NCI-H1092 (cell line): ENCODE data around the gene IQCC.
A peak's percentile ranks its signal among the peaks of the same experiment; 100 is the strongest.

Source experiments
- DNase-seq: peaks from one replicate; lab custom pipeline; 2025; lab: John Stamatoyannopoulos, UW

Gene IQCC

DNA sequence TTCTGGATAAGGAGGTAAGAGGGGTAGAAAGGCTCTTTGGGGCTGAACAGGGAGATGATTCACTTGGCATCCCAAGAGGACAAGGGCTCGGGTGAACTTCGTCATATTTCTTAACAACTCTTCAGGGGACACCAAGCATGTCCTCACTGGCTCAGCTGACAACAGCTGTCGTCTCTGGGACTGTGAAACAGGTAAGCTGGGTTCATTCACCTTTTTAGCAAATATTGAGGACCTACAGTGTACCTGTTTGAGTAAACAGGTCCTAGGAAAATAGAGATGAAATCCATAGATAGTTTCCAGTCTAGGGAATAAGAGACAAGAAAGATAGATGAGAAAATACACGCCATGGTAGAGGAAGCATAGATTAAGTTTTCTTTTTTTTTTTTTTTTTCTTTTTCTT is 18.8 kb downstream of the IQCC start:
- no peak for DNase-seq

GRCh38 chr1:32228771-32229170 is 23.3 kb downstream of the IQCC start:
- no peak for DNase-seq

- DNase-seq: no peak
Observed at GRCh38 chr1:32231843-32232432, 26.5 kb downstream of the IQCC start.

DNA sequence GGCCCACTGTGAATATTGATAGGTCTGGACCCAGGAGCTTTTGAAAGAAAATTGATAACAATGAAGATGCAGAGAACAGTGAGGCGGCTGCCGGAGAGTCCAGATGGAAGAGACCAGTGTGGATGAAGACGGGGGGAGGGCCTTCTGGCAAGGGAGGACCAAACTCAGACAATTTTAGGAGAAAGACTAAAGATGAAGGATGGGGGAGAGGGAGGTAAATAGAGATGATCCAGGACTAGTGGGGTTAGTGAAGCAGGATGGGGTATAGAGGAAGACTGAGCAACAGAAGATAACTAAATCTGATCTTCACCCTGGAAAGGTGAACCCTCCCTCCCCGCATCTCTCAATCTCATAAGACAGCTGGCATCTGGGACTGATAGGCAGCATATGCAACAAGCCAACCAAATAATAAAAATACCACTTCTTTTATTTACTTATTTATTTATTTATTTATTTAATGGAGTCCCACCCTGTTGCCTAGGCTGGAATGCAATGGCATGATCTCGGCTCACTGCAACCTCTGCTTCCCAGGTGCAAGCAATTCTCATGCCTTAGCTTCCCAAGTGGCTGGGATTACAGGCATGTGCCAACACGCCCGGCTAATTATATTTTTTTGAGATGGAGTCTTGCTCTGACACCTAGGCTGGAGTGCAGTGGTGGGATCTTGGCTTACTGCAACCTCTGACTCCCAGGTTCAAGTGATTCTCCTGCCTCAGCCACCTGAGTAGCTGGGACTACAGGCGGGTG is 27.3 kb downstream of the IQCC start:
- DNase-seq: no peak

DNA sequence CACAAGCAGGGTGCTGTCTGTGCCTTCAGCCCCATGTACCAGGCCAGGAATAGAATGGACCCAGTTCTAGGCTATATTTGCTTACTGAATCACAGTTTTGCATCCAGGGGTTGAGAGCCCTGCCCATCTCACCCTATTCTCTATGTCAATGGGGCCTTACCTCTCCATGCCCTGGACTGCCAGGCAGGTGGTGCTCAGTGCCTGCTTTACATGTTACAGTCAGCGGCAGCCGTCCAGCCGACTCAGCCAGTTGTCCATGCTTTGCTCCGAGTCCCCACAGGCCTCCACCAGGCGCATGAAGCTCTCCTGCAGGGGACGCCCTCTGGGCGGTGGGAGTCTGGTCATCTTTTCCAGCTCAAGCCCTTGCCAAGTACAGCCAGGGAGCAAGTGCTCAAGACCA is 29.3 kb downstream of the IQCC start:
- DNase-seq: no peak

GRCh38 chr1:32239337-32239736 is 33.9 kb downstream of the IQCC start:
- DNase-seq: peak; percentile 33

GRCh38 chr1:32239790-32240139 is 34.3 kb downstream of the IQCC start:
- peak; percentile 44 for DNase-seq

GRCh38 chr1:32240140-32240951 is 34.9 kb downstream of the IQCC start:
- peak; percentile 78 for DNase-seq

DNA sequence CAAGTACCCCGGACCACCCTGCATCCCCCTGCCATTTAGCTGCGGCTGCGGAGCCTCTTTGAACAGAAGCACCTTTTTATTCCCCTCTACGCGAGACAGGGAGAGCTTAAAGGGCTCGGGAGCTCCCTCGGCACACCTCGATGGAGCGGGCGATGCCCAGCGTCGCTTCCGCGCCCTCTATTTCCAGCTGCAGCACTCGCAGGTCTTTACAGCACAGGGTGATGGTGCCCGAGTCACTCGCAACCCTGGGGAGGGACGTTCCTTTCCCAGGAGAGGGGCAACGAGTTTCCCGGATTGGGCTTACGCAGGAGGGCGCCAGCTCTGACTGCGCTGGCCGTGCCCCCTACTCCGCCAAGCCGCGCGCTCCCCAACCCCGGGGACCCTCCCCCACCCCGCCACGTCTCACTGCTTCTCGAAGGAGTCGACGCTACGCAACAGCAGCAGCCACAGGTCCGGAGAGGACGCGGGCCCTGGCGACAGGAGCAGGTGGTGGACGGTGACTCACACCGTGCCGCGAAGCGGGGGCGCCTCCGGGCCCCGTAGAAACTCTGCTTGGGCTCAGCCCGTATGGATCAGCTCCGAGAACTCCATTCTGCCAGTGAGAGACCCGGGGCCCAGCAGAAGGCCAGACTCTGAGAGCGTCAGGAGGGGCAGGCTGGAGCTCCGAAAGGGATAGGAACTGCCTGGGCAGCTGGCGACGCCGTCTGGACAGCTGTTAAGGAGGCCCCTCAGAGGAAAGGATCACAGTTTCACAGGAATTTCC is 35.7 kb downstream of the IQCC start:
- DNase-seq: peak; percentile 51

GRCh38 chr1:32242341-32242851 is 36.9 kb downstream of the IQCC start:
- DNase-seq: no peak

- DNase-seq: no peak
Observed at GRCh38 chr1:32246888-32247273, 41.4 kb downstream of the IQCC start, which contains the start of gene FAM167B. TSS of gene FAM167B (plus strand) at chr1:32247222. CDS start at chr1:32247422, 200 bp downstream.

GRCh38 chr1:32247452-32247851 is 42.0 kb downstream of the IQCC start:
- no peak for DNase-seq

DNA sequence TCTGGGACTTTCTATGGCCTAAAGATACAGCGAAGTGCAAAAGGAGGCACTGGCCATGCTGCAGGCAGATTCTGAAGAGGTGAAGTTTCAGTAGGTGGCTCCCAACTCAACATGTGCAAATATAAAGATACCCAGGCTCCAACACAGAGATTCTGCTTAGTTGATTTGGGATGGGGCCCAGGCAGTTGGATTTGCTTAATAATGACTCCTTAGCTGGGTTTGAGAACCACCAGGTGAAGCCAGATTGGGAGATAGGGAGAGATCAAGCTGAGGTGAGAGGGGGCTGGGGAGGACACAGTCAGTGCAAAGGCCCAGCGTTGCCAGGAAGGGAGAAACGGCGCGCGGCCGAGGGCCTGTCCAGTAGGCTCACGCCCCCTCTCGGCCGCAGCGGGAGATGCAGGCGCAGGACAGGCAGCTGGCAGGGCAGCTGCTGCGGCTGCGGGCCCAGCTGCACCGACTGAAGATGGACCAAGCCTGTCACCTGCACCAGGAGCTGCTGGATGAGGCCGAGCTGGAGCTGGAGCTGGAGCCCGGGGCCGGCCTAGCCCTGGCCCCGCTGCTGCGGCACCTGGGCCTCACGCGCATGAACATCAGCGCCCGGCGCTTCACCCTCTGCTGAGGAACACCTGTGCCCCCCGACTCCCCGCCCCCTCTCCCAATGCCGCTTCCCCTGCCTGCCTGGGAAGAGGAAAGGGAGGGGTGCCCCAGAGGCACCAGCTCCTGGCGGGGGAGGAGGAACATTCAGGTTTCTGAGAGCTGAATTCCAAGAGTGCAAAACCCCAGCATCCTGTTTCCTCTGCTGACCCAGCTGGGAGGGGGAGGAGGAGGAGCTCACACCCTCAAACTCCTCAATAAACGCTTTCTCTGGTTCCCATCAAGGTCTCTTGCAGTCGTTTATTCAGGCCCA is 42.8 kb downstream of the IQCC start:
- DNase-seq: peak; percentile 85

GRCh38 chr1:32249831-32250525 is 44.5 kb downstream of the IQCC start:
- DNase-seq: no peak

DNA sequence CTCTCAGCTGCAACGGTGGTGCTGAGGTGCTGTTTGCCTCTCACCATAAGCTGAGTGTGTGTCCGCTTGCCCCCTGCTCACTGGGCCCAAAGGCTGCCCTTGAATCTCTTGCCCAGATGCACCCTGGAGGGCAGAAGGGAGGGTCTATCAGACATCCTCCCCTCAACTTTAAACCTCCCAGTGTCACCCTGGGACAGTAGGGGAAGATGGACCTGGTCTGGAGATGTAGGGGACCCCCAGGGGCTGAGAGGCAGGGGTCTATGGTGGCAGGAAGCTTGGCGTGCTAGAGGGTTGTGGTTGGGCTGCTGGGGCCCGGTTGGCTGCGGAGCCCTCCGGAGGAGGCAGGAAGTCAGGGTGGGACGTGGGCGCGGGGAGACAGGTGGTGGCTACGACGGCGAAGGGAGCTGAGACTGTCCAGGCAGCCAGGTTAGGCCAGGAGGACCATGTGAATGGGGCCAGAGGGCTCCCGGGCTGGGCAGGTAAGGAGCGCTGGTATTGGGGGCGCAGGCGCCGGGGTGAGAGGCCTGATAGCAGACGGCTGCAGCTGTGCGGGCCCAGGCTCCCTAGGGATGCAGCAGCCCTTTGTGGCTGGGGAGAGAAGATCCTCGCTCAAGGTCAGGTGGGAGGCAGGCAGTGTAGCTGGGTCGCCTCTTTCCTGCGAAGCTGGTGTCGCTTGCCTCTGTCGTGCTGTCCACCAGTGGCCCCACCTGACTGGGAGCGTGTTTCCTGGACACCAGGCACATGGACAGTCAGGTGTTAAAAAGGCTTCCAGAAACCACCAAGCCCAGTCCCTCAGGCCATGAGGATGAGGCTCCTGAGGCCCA is 45.6 kb downstream of the IQCC start, which contains the start of gene LCK:
Gene LCK (plus strand): TSS at position 373 of the 824 bp plus-strand sequence. CDS start 23,065 bp downstream, outside the sequence.
- DNase-seq: no peak

- DNase-seq: no peak
Observed at GRCh38 chr1:32255072-32256071, 49.9 kb downstream of the IQCC start.

DNA sequence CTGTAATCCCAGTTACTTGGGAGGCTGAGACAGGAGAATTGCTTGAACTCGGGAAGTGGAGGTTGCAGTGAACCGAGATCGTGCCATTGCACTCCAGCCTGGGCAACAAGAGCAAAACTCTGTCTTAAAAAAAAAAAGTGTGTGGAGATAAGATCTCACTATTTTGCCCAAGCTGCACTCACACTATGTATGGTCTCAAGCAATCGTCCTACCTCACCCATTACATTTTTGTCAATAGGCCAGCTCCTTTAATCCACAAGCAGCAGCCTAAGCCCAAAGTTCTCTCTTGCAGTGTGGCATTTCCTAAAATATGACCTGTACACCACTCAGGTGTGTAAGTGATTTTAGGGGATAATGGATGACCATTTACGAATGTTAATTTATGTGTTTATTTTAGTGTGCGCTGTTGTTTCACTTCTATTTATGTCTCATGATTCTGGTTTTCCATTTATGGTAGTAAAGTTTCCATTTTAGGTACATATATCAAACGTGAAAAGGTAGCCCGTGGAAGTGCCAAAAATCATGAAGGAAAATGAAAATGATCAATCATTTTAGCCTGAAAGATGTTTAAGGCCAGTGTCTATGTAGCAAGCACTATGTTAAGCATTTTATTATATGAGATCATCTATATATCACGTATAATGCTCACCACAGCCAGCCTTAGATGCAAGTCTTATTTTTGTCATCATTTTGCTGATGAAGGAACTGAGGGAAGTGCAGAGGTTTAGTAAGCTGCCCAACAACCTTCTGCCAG is 51.2 kb downstream of the IQCC start:
- DNase-seq: no peak

DNA sequence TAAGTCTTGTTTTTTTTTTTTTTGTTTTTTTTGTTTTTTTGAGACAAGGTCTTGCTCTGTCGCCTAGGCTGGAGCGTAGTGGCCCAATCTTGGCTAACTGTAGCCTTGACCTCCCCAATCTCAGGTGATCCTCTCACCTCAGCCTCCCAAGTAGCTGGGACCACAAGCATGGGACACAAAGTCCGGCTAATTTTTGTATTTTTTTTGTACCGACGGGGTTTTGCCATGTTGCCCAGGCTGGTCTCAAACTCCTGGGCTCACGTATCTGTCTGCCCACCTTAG is 51.7 kb downstream of the IQCC start:
- no peak for DNase-seq
